Activated T-helper 1 cell treated with anti-CD3 and anti-CD28 coated beads, Interleukin-12 subunit alpha, Interleukin-12 subunit beta, Interleukin-2, Interleukin-4 antibody, amounts not matched to agents 30 ng/mL and 10 ng/mL and 1 ng/mL, durations not matched to agents 14 hours and 24 hours and 36 hours (primary cell): Measurements from ENCODE around the gene PDLIM5. TPM values are rescaled to one million over a fixed set of nuclear protein-coding genes. Genes with fewer than 3 reads are reported as not detected.

Experiments used
- DNase-seq: peaks from one replicate; pipeline ENCODE4 v3.0.0; 2021; ENCODE audit warnings: low spot score
- H3K27ac Mint-ChIP-seq: one replicate; pipeline ENCODE4 v1.8.0; 2021; ENCODE audit warnings: mild to moderate bottlenecking, mixed read lengths
- H3K27me3 Mint-ChIP-seq: one replicate; pipeline ENCODE4 v1.8.0; 2022; ENCODE audit warnings: mild to moderate bottlenecking, moderate library complexity, mixed read lengths; ENCODE audit not compliant: insufficient read depth
- H3K36me3 Mint-ChIP-seq: one replicate; pipeline ENCODE4 v1.8.0; 2021; ENCODE audit warnings: low read depth, mixed read lengths
- H3K4me1 Mint-ChIP-seq: one replicate; pipeline ENCODE4 v1.8.0; 2021; ENCODE audit warnings: low read depth, mixed read lengths
- H3K4me3 Mint-ChIP-seq: one replicate; pipeline ENCODE4 v1.8.0; 2021; ENCODE audit warnings: mild to moderate bottlenecking, moderate library complexity, mixed read lengths
- H3K9me3 Mint-ChIP-seq: one replicate; pipeline ENCODE4 v1.8.0; 2021; ENCODE audit warnings: mixed read lengths
- intact Hi-C: fragments of 100-400 bp; cut with micrococcal nuclease; formaldehyde crosslinking; loops from one replicate; pipeline ENCODE4 v1.15.1; 2024
- total RNA-seq: library from RNA; stranded (reverse); gene quantifications from 2 replicates; pipeline ENCODE4 v1.2.3, GENCODE V29; 2022

PDLIM5 gene
- total RNA-seq, 1 donor from 2014 or later: 20.6 TPM

- no peaks in the 10 kb centered on the region for H3K36me3 Mint-ChIP-seq
- H3K4me1 Mint-ChIP-seq: no peaks in the 10 kb centered on the region
- no peak for DNase-seq
- H3K4me3 Mint-ChIP-seq: no peak overlapping the region
- no peaks in the 10 kb centered on the region for H3K9me3 Mint-ChIP-seq
- intact Hi-C loops: no loop called here
- H3K27ac Mint-ChIP-seq: no peak overlapping the region
- peaks cover 2% of the 10 kb centered on the region for H3K27me3 Mint-ChIP-seq
Observed at GRCh38 chr4:94689155-94689860, 237.6 kb downstream of the PDLIM5 start.

- intact Hi-C loops: no loop called here
- H3K36me3 Mint-ChIP-seq: no peaks in the 10 kb centered on the region
- no peaks in the 10 kb centered on the region for H3K27me3 Mint-ChIP-seq
- no peak for DNase-seq
- no peak overlapping the region for H3K27ac Mint-ChIP-seq
- H3K4me1 Mint-ChIP-seq: no peaks in the 10 kb centered on the region
- no peak overlapping the region for H3K4me3 Mint-ChIP-seq
- no peaks in the 10 kb centered on the region for H3K9me3 Mint-ChIP-seq
Observed at GRCh38 chr4:94690851-94691254, 239.1 kb downstream of the PDLIM5 start.

GRCh38 chr4:94691552-94691951, 239.8 kb downstream of the PDLIM5 start:
- no peak overlapping the region for H3K27ac Mint-ChIP-seq
- no peaks in the 10 kb centered on the region for H3K36me3 Mint-ChIP-seq
- H3K4me1 Mint-ChIP-seq: no peaks in the 10 kb centered on the region

GRCh38 chr4:94695384-94695783, 243.6 kb downstream of the PDLIM5 start:
- no peaks in the 10 kb centered on the region for H3K9me3 Mint-ChIP-seq
- intact Hi-C loops: no loop called here
- H3K4me1 Mint-ChIP-seq: no peaks in the 10 kb centered on the region
- H3K27me3 Mint-ChIP-seq: no peaks in the 10 kb centered on the region
- H3K27ac Mint-ChIP-seq: no peak overlapping the region
- no peaks in the 10 kb centered on the region for H3K36me3 Mint-ChIP-seq
- DNase-seq: no peak
- H3K4me3 Mint-ChIP-seq: no peak overlapping the region

More at GRCh38 chr4:94691552-94691951, 239.8 kb downstream of the PDLIM5 start:
- Mint-ChIP-seq H3K27me3 (no peaks in the 10 kb centered on the region), H3K4me3 (no peak overlapping the region), H3K9me3 (no peaks in the 10 kb centered on the region)
- DNase-seq: no peak
- intact Hi-C loops: no loop called here

GRCh38 chr4:94698187-94698586, 246.4 kb downstream of the PDLIM5 start:
- intact Hi-C loops: no loop called here
- Mint-ChIP-seq H3K36me3 (no peaks in the 10 kb centered on the region), H3K27me3 (no peaks in the 10 kb centered on the region), H3K9me3 (no peaks in the 10 kb centered on the region), H3K4me3 (no peak overlapping the region), H3K27ac (no peak overlapping the region), H3K4me1 (no peaks in the 10 kb centered on the region)
- DNase-seq: no peak

GRCh38 chr4:94700298-94700697, 248.6 kb downstream of the PDLIM5 start:
- Mint-ChIP-seq H3K36me3 (no peaks in the 10 kb centered on the region), H3K27ac (no peak overlapping the region), H3K4me3 (no peak overlapping the region), H3K27me3 (no peaks in the 10 kb centered on the region), H3K4me1 (no peaks in the 10 kb centered on the region), H3K9me3 (no peaks in the 10 kb centered on the region)
- intact Hi-C loops: no loop called here
- no peak for DNase-seq

- H3K27me3 Mint-ChIP-seq: no peaks in the 10 kb centered on the region
- H3K9me3 Mint-ChIP-seq: no peaks in the 10 kb centered on the region
- no peak for DNase-seq
- no peaks in the 10 kb centered on the region for H3K36me3 Mint-ChIP-seq
- intact Hi-C loops: no loop called here
- no peak overlapping the region for H3K4me3 Mint-ChIP-seq
- H3K27ac Mint-ChIP-seq: no peak overlapping the region
- H3K4me1 Mint-ChIP-seq: no peaks in the 10 kb centered on the region
Observed at GRCh38 chr4:94701631-94702300, 250.0 kb downstream of the PDLIM5 start.

- H3K4me1 Mint-ChIP-seq: no peaks in the 10 kb centered on the region
- no peaks in the 10 kb centered on the region for H3K9me3 Mint-ChIP-seq
- no peak overlapping the region for H3K27ac Mint-ChIP-seq
- H3K4me3 Mint-ChIP-seq: no peak overlapping the region
- no peaks in the 10 kb centered on the region for H3K27me3 Mint-ChIP-seq
- no peaks in the 10 kb centered on the region for H3K36me3 Mint-ChIP-seq
- no peak for DNase-seq
- intact Hi-C loops: no loop called here
Observed at GRCh38 chr4:94711635-94712034, 259.9 kb downstream of the PDLIM5 start.

- Mint-ChIP-seq H3K4me1 (no peaks in the 10 kb centered on the region), H3K27me3 (no peaks in the 10 kb centered on the region), H3K27ac (no peak overlapping the region), H3K4me3 (no peak overlapping the region), H3K36me3 (no peaks in the 10 kb centered on the region), H3K9me3 (no peaks in the 10 kb centered on the region)
- no peak for DNase-seq
- intact Hi-C loops: no loop called here
Observed at GRCh38 chr4:94714365-94715160, 262.8 kb downstream of the PDLIM5 start.

- Mint-ChIP-seq H3K4me1 (no peaks in the 10 kb centered on the region), H3K36me3 (no peaks in the 10 kb centered on the region)
Observed at GRCh38 chr4:94715726-94716125, 264.0 kb downstream of the PDLIM5 start.

More at GRCh38 chr4:94715726-94716125, 264.0 kb downstream of the PDLIM5 start:
- H3K27me3 Mint-ChIP-seq: no peaks in the 10 kb centered on the region
- H3K9me3 Mint-ChIP-seq: no peaks in the 10 kb centered on the region
- H3K27ac Mint-ChIP-seq: no peak overlapping the region
- no peak for DNase-seq
- intact Hi-C loops: no loop called here
- H3K4me3 Mint-ChIP-seq: no peak overlapping the region

Other genes starting within 250 kb of the PDLIM5 start
- 44.0 and 46.3 TPM in 2 replicates for gene SMARCAD1, start 244.1 kb upstream of the PDLIM5 start, total RNA-seq
- not detected in 2 replicates for gene HPGDS, start 109.1 kb upstream of the PDLIM5 start, total RNA-seq